Spleen (tissue), 11 donors: ENCODE measurements around the gene PMPCA. TPM values are rescaled to one million over a fixed set of nuclear protein-coding genes. Genes with fewer than 3 reads are reported as not detected.

Experiments
- DNase-seq: peaks from one replicate; pipeline ENCODE4 v3.0.0-alpha.2; 2020
- H3K27ac ChIP-seq, 8 donors: fragments of 200-600 bp; sonication (generic) in 7 of 8; 1 replicate in 4 of 8; 2 replicates in 4 of 8; pipeline versions ENCODE4 v1.5.0 to v1.8.0; 2016 to 2021; ENCODE audit warnings: inconsistent platforms in 4 of 8, mild to moderate bottlenecking in 4 of 8, moderate library complexity in 1 of 8
- H3K27me3 ChIP-seq, 7 donors: fragments of 200-600 bp; sonication (generic) in 6 of 7; replicated peaks in 1 of 7; 1 replicate in 4 of 7; 2 replicates in 3 of 7; pipeline versions ENCODE4 v1.5.0 to v1.8.0; 2016 to 2021; ENCODE audit warnings: inconsistent platforms in 3 of 7, mild to moderate bottlenecking in 1 of 7
- H3K36me3 ChIP-seq, 6 donors: fragments of 200-600 bp; sonication (generic) in 5 of 6; 1 replicate in 4 of 6; 2 replicates in 2 of 6; pipeline versions ENCODE4 v1.5.0 to v1.8.0; 2016 to 2021; ENCODE audit warnings: inconsistent platforms in 2 of 6
- H3K4me1 ChIP-seq, 6 donors: fragments of 200-600 bp; sonication (generic) in 5 of 6; 1 replicate in 3 of 6; 2 replicates in 3 of 6; pipeline versions ENCODE4 v1.5.0 to v1.8.0; 2016 to 2021; ENCODE audit warnings: inconsistent platforms in 3 of 6
- H3K4me3 ChIP-seq, 8 donors: fragments of 200-600 bp; sonication (generic) in 7 of 8; 1 replicate in 4 of 8; 2 replicates in 4 of 8; pipeline versions ENCODE4 v1.5.0 to v1.8.0; 2016 to 2021; ENCODE audit warnings: inconsistent platforms in 4 of 8, mild to moderate bottlenecking in 4 of 8, moderate library complexity in 2 of 8
- H3K9me3 ChIP-seq, 8 donors: fragments of 200-600 bp; sonication (generic) in 7 of 8; 1 replicate in 4 of 8; 2 replicates in 4 of 8; pipeline versions ENCODE4 v1.5.0 to v1.8.0; 2016 to 2021; ENCODE audit warnings: inconsistent platforms in 4 of 8
- POLR2A ChIP-seq, 3 donors: fragments of 450-650 bp; IDR thresholded peaks; one replicate each; pipeline ENCODE4 v1.5.1; 2017; ENCODE audit warnings: antibody characterized with exemption in 3 of 3, mild to moderate bottlenecking in 1 of 3
- POLR2AphosphoS5 ChIP-seq, 3 donors: sonication (generic); formaldehyde crosslinking; IDR thresholded peaks; one replicate each; pipeline ENCODE4 v1.5.1; 2017; ENCODE audit warnings: antibody characterized with exemption in 3 of 3
- WGBS, 5 donors: extraction: QIAGEN DNeasy Blood & Tissue Kit in 3 of 5; methylation state at CpG; one replicate each; pipeline versions ENCODE4 v1.1.5 to v1.1.7; 2013 to 2018; 5-methylcytosine and 5-hydroxymethylcytosine counted together
- intact Hi-C: fragments of 100-400 bp; cut with DNase I; formaldehyde crosslinking; loops from one replicate; pipeline ENCODE4 v1.15.0; 2023; ENCODE audit warnings: low total_unique reads
- polyA plus RNA-seq, 3 donors: library from polyadenylated mRNA; stranded (reverse); fragments of 200-250 nt; gene quantifications; one replicate each; pipeline ENCODE4 v1.2.1, GENCODE V29; 2013
- total RNA-seq, 7 donors: library from RNA; depleted of rRNA in 3 of 7; stranded (reverse); fragments of >200 nt in 3 of 7; fragmentation: NEBNext Ultra II Directional in 4 of 7; extraction: Animal tissue kit (Norgen Biotek cat#: 25700) in 4 of 7; gene quantifications; one replicate each; pipeline versions ENCODE4 v1.1.0 to v1.2.1, GENCODE V29; 2016 to 2021
- TF ChIP-seq, protein P1 (sequence below), 11 experiments: fragments of 200-600 bp in 7 of 11; fragments of 450-650 bp in 4 of 11; sonication (generic) in 4 of 11; IDR thresholded peaks in 8 of 11; conservative IDR thresholded peaks in 3 of 11; 1 replicate in 7 of 11; 2 replicates in 4 of 11; pipeline versions ENCODE4 v1.4.0 to v1.8.0; 2016 to 2021; ENCODE audit warnings: antibody characterized with exemption in 11 of 11, inconsistent platforms in 4 of 11, mild to moderate bottlenecking in 1 of 11
- donor health status: healthy with polysubstance abuse.
- donor health status: DM: no; HTN: no; CAD: no; lungs with moderate emphysema.
- donor health status: DM: no; HTN: no; CAD: no.
- donor health status: Bipolar disorder and iron deficiency.
- donor health status: healthy.
- donor health status: DM: no; HTN: no; CAD: no.
- donor health status: DM: yes; HTN: yes; CAD: no.

PMPCA gene
- total and polyA plus RNA-seq, 10 donors: 36.8 to 56.2 (median 47.1) TPM

DNA sequence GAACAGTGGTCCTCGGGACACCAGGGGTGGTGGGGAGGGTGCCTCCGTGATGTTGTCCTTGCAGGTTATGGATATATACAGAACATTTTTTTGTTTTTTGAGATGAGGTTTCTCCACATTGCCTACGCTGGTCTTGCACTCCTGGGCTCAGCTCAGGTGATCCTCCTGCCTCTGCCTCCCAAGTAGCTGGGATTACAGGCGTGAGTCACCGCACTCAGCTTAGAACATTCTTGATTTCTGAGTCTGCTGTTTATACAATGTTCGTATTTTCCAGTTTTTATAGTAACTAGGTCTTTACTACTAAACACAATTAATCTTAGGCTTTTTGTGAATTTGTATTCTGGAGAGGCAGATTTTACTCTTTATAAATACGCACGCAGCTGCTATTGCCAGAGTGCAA is 6.0 kb downstream of the PMPCA start:
- no peak for DNase-seq
- intact Hi-C loops: no loop called here
- no peaks in the 10 kb centered on the region for H3K9me3 ChIP-seq
- H3K4me1 ChIP-seq: peaks cover 6 to 24% (median 12%) of the 10 kb centered on the region in 6 donors
- WGBS, 5 donors: 94 to 97% (median 95%) methylated on average over 8 of the region's 8 CpGs
- H3K27me3 ChIP-seq: no peaks in the 10 kb centered on the region
- no peak overlapping the region for H3K4me3 ChIP-seq
- H3K36me3 ChIP-seq: peaks cover 11 to 98% (median 91%) of the 10 kb centered on the region in 6 donors
- no peak for TF ChIP-seq POLR2A (IDR thresholded peaks at IDR 0.05)
- TF ChIP-seq, protein P1, sequence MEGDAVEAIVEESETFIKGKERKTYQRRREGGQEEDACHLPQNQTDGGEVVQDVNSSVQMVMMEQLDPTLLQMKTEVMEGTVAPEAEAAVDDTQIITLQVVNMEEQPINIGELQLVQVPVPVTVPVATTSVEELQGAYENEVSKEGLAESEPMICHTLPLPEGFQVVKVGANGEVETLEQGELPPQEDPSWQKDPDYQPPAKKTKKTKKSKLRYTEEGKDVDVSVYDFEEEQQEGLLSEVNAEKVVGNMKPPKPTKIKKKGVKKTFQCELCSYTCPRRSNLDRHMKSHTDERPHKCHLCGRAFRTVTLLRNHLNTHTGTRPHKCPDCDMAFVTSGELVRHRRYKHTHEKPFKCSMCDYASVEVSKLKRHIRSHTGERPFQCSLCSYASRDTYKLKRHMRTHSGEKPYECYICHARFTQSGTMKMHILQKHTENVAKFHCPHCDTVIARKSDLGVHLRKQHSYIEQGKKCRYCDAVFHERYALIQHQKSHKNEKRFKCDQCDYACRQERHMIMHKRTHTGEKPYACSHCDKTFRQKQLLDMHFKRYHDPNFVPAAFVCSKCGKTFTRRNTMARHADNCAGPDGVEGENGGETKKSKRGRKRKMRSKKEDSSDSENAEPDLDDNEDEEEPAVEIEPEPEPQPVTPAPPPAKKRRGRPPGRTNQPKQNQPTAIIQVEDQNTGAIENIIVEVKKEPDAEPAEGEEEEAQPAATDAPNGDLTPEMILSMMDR (IDR thresholded peaks at IDR 0.05 in 8 of 11, conservative IDR thresholded peaks at IDR 0.05 in 3 of 11): no peak
- TF ChIP-seq POLR2AphosphoS5 (IDR thresholded peaks at IDR 0.05): no peak
- no peak overlapping the region for H3K27ac ChIP-seq

DNA sequence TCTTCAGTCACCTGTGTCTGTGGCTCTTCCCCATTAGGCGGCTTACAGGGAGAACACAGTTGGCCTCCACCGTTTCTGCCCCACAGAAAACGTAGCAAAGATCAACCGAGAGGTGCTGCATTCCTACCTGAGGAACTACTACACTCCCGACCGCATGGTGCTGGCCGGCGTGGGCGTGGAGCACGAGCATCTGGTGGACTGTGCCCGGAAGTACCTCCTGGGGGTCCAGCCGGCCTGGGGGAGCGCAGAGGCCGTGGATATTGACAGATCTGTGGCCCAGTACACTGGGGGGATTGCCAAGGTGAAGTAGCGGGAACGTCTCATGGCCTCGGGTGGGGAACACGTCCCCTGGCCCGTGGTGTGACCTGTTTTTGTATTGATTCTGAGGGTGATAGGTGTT is 6.5 kb downstream of the PMPCA start:
- intact Hi-C loops: no loop called here
- TF ChIP-seq POLR2A (IDR thresholded peaks at IDR 0.05) (no peak), POLR2AphosphoS5 (IDR thresholded peaks at IDR 0.05) (peak in 1 of 3 donors; percentile 55)
- TF ChIP-seq, protein P1 (IDR thresholded peaks at IDR 0.05 in 8 of 11, conservative IDR thresholded peaks at IDR 0.05 in 3 of 11): no peak
- Histone ChIP-seq H3K27ac (no peak overlapping the region), H3K9me3 (no peaks in the 10 kb centered on the region), H3K36me3 (peaks cover 11 to 100% (median 96%) of the 10 kb centered on the region in 6 donors), H3K4me1 (peaks cover under 1 to 19% (median 7%) of the 10 kb centered on the region in 6 donors), H3K27me3 (no peaks in the 10 kb centered on the region), H3K4me3 (no peak overlapping the region)
- no peak for DNase-seq
- 93 to 95% (median 94%) methylated on average over 19 of the region's 19 CpGs for WGBS, 5 donors

DNA sequence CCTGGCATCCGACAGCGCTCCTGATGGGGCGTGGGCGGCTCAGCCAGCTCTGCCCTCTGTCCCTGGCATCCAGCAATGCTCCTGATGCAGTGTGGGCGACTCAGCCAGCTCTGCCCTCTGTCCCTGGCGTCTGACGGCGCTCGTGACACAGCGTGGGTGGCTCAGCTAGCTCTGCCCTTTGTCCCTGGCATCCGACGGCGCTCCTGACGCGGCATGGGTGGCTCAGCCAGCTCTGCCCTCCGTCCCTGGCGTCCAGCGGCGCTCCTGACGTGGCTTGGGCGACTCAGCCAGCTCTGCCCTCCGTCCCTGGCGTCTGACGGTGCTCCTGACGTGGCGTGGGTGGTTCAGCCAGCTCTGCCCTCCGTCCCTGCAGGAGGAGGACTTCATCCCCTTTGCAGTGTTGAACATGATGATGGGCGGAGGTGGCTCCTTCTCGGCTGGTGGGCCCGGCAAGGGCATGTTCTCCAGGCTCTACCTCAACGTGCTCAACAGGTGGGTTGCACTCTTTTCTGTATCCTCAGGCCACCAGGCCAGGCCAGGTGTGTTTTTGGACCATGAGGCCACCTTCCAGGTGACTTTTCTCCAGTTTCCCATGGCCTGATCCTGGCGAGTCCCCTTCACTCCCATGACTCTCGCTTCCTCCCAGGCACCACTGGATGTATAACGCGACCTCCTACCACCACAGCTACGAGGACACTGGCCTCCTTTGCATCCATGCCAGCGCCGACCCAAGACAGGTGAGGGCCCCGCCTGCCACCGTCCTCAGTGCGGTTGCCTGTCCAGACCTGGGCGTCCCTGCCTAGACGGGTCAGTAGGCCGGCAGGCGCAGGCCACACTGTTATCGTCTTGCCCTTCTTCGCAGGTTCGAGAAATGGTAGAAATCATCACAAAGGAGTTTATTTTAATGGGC is 8.0 kb downstream of the PMPCA start:
- Histone ChIP-seq H3K27me3 (no peaks in the 10 kb centered on the region), H3K9me3 (no peaks in the 10 kb centered on the region), H3K4me1 (peaks cover 0 to 4% (median 0%) of the 10 kb centered on the region in 6 donors), H3K27ac (no peak overlapping the region), H3K4me3 (no peak overlapping the region), H3K36me3 (peaks cover 8 to 100% (median 99%) of the 10 kb centered on the region in 6 donors)
- intact Hi-C loops: no loop called here
- no peak for DNase-seq
- WGBS, 5 donors: 93 to 97% (median 94%) methylated on average over 40 to 48 of the region's 48 CpGs
- peak in 1 of 3 donors; percentile 36 for TF ChIP-seq POLR2AphosphoS5 (IDR thresholded peaks at IDR 0.05)
- TF ChIP-seq POLR2A (IDR thresholded peaks at IDR 0.05): no peak

DNA sequence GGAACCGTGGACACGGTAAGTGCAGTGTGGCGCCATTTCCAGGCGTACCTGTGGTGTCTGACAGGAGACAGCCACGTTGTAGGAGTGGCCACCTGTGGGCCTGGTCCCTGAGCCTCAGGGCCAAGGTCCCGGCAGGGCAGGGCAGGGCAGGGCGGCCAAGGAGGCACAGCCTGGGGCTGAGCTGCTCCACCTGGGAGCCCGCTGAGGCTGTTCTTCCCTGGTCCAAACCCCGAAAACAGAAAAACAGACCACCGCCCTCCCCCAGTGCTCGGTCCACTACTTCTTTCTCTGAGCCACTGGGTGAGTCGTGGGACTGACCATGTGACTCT is 8.6 kb downstream of the PMPCA start:
- Histone ChIP-seq H3K4me3 (no peak overlapping the region), H3K4me1 (no peaks in the 10 kb centered on the region), H3K36me3 (peaks cover 8 to 100% (median 99%) of the 10 kb centered on the region in 6 donors), H3K27me3 (no peaks in the 10 kb centered on the region), H3K9me3 (no peaks in the 10 kb centered on the region), H3K27ac (no peak overlapping the region)
- WGBS, 5 donors: 90 to 97% (median 95%) methylated on average over 10 to 12 of the region's 12 CpGs
- intact Hi-C loops: no loop called here
- TF ChIP-seq POLR2AphosphoS5 (IDR thresholded peaks at IDR 0.05) (peak in 1 of 3 donors; percentile 29), POLR2A (IDR thresholded peaks at IDR 0.05) (no peak)
- TF ChIP-seq, protein P1 (IDR thresholded peaks at IDR 0.05 in 8 of 11, conservative IDR thresholded peaks at IDR 0.05 in 3 of 11): no peak
- no peak for DNase-seq
